Osteoblast (primary cell): ENCODE data around the gene DAGLB. TPM values are rescaled to one million over a fixed set of nuclear protein-coding genes. Genes with fewer than 3 reads are reported as not detected.
"Not testable (repeated sequence)": the region's sequence is repeated elsewhere in the genome, so short reads cannot be mapped to it uniquely, and the experiment has no call there.

Experiments
- DNase-seq: peaks from one replicate; pipeline ENCODE4 v3.0.0; 2011; ENCODE audit warnings: low spot score, mixed read lengths; ENCODE audit not compliant: insufficient read length; ENCODE audit errors: missing footprints
- H2AFZ ChIP-seq: 2 replicates; pipeline ENCODE4 v1.6.0; 2011; ENCODE audit warnings: mild to moderate bottlenecking, low read length
- H3K27ac ChIP-seq: 2 replicates; pipeline ENCODE4 v1.5.1; 2011; ENCODE audit warnings: mild to moderate bottlenecking, low read depth, low read length, moderate library complexity
- H3K27me3 ChIP-seq: 2 replicates; pipeline ENCODE4 v1.6.0; 2012; ENCODE audit warnings: mild to moderate bottlenecking, control low read depth, inconsistent platforms, low read length, moderate library complexity; ENCODE audit not compliant: insufficient read depth
- H3K36me3 ChIP-seq: 2 replicates; pipeline ENCODE4 v1.5.1; 2011; ENCODE audit warnings: mild to moderate bottlenecking, low read length, control low read depth, moderate library complexity; ENCODE audit not compliant: insufficient read depth
- H3K4me1 ChIP-seq: 2 replicates; pipeline ENCODE4 v1.5.1; 2011; ENCODE audit warnings: mild to moderate bottlenecking, low read length, control low read depth, moderate library complexity; ENCODE audit not compliant: insufficient read depth
- H3K4me2 ChIP-seq: 2 replicates; pipeline ENCODE4 v1.6.0; 2011; ENCODE audit warnings: mild to moderate bottlenecking, low read length; ENCODE audit not compliant: insufficient read depth
- H3K4me3 ChIP-seq: fragments of 200-600 bp; sonication (generic); 3 replicates; pipeline ENCODE4 v1.5.1; 2012; ENCODE audit warnings: mild to moderate bottlenecking, low read length, inconsistent platforms; ENCODE audit not compliant: insufficient read depth
- H3K79me2 ChIP-seq: 2 replicates; pipeline ENCODE4 v1.6.0; 2012; ENCODE audit warnings: mild to moderate bottlenecking, low read length, control low read depth, inconsistent platforms; ENCODE audit not compliant: insufficient read depth
- H3K9me3 ChIP-seq: 2 replicates; pipeline ENCODE4 v1.5.1; 2011; ENCODE audit warnings: low read depth, low read length, control low read depth
- H4K20me1 ChIP-seq: 2 replicates; pipeline ENCODE4 v1.6.0; 2012; ENCODE audit warnings: mild to moderate bottlenecking, low read length, control low read depth; ENCODE audit not compliant: insufficient read depth
- total RNA-seq: library from RNA; depleted of rRNA; stranded (reverse); fragments of >200 nt; gene quantifications from 2 replicates; pipeline ENCODE4 v1.2.3, GENCODE V29; 2012
- TF ChIP-seq, protein P1 (sequence below): IDR thresholded peaks from 2 replicates; pipeline ENCODE4 v1.5.1; 2011; ENCODE audit warnings: mild to moderate bottlenecking, low read depth, low read length, moderate library complexity; ENCODE audit errors: extremely low read depth

The DAGLB gene
- total RNA-seq, 1 donor: 17.4 TPM

DNA sequence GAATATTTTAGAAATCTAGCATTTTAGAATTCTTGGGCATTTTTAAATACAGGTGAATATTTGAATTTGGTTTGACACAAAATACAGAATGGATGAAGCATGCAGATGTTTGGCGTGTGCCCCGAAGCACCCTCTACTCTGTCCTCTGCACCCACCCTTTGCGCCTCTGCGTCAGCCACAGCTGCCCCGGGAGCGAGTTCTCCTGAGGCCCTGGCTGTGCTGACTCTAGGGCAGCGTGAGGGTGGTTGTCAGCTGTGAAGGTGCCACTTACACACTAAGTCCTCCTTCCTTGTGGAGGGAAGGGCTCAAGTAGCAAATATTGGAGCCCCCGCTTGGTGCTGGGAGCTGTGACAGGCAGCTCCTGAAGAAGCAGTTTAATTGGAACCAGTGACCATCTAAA is 48.4 kb downstream of the DAGLB start:
- no peak for DNase-seq
- H3K79me2 ChIP-seq: peaks cover 92% of the 10 kb centered on the region

GRCh38 chr7:6398943-6399342 is 48.8 kb downstream of the DAGLB start:
- no peak overlapping the region for H3K4me3 ChIP-seq
- TF ChIP-seq, protein P1, sequence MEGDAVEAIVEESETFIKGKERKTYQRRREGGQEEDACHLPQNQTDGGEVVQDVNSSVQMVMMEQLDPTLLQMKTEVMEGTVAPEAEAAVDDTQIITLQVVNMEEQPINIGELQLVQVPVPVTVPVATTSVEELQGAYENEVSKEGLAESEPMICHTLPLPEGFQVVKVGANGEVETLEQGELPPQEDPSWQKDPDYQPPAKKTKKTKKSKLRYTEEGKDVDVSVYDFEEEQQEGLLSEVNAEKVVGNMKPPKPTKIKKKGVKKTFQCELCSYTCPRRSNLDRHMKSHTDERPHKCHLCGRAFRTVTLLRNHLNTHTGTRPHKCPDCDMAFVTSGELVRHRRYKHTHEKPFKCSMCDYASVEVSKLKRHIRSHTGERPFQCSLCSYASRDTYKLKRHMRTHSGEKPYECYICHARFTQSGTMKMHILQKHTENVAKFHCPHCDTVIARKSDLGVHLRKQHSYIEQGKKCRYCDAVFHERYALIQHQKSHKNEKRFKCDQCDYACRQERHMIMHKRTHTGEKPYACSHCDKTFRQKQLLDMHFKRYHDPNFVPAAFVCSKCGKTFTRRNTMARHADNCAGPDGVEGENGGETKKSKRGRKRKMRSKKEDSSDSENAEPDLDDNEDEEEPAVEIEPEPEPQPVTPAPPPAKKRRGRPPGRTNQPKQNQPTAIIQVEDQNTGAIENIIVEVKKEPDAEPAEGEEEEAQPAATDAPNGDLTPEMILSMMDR: no peak
- H3K9me3 ChIP-seq: no peaks in the 10 kb centered on the region
- H4K20me1 ChIP-seq: peaks cover 62% of the 10 kb centered on the region
- no peak overlapping the region for H3K4me2 ChIP-seq
- H2AFZ ChIP-seq: no peak overlapping the region
- peaks cover 51% of the 10 kb centered on the region for H3K36me3 ChIP-seq
- H3K27me3 ChIP-seq: no peaks in the 10 kb centered on the region
- no peak overlapping the region for H3K27ac ChIP-seq
- no peak for DNase-seq
- peaks cover 8% of the 10 kb centered on the region for H3K4me1 ChIP-seq
- H3K79me2 ChIP-seq: peaks cover 92% of the 10 kb centered on the region

More for the DNA sequence above, 48.4 kb downstream of the DAGLB start:
- Histone ChIP-seq H3K4me2 (no peak overlapping the region), H4K20me1 (peaks cover 59% of the 10 kb centered on the region), H3K27me3 (no peaks in the 10 kb centered on the region), H2AFZ (no peak overlapping the region), H3K4me1 (peaks cover 7% of the 10 kb centered on the region), H3K27ac (no peak overlapping the region), H3K4me3 (no peak overlapping the region), H3K9me3 (no peaks in the 10 kb centered on the region), H3K36me3 (peaks cover 51% of the 10 kb centered on the region)
- TF ChIP-seq, protein P1: no peak

DNA sequence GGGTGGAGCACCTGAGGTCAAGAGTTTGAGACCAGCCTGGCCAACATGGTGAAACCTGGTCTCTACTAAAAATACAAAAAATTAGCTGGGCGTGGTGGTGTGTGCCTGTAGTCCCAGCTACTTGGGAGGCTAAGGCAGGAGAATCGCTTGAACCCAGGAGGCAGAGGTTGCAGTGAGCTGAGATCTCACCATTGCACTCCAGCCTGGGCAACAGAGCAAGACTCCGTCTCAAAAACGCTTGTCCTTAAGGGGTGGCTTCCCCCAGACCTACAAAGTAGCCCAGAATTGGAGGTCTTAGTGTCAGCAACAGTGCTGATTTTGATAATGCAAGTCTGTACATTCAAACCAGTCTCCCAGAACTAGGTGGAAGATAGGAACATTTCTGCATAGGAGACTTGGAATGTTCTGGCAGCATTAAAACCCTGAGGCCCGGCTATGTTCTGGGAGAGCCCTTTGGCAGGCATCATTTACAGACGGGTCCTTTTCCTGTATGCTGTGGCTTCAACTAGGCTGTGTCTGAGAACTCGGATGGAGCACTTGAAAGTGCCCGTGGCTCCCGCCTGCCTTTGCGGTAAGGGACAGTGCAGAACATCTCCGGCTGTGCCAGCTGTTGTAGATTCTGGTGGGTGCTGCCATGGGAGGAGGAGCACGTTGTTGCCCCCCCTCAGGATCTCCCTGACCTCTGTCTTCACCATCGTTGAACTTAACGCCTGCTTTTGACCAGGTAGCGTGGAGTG is 49.8 kb downstream of the DAGLB start:
- not testable (repeated sequence) for H2AFZ ChIP-seq, H3K4me2 ChIP-seq, H3K9me3 ChIP-seq, H3K4me3 ChIP-seq, H3K27me3 ChIP-seq, DNase-seq, H3K27ac ChIP-seq
- Histone ChIP-seq H3K36me3 (peaks cover 48% of the 10 kb centered on the region), H4K20me1 (peaks cover 66% of the 10 kb centered on the region), H3K4me1 (peaks cover 18% of the 10 kb centered on the region), H3K79me2 (peaks cover 93% of the 10 kb centered on the region)

DNA sequence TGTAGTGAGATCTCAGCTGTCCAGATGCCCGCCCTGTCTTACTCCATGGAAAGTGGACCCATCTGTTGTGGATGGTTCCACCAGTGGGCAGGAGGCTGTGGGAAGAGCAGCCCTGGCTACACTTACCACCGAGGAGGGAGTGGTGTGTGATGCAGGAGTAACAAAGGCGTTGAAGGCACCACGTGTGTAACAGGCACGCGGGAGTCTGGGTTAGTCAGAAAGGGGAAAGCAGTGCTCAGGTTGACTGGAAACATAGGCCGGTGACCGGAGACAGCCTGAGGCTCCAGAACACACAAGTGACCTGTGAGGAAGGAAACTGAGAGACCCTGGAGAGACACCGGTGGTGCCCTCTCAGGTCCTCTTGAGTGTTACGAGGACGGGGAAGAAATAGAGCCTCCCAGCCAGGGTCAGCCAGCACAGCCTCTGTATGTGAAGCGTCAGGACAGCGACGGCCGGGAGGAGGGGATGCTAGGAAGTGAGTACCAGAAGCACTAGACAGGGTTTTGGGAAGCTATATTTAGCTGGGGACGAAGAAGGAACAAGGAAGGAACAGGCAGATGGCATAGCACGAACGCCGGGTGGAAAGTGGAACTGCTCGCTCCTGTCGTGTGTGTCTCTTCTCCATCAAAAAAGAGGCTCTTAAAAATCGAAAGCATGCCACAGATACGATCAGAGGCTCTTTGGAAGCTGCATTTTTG is 51.7 kb downstream of the DAGLB start:
- Histone ChIP-seq H2AFZ (no peak overlapping the region), H3K36me3 (peaks cover 48% of the 10 kb centered on the region), H3K4me1 (peaks cover 23% of the 10 kb centered on the region), H3K79me2 (peaks cover 96% of the 10 kb centered on the region), H3K9me3 (no peaks in the 10 kb centered on the region), H3K4me2 (no peak overlapping the region), H3K27ac (no peak overlapping the region), H3K4me3 (no peak overlapping the region), H4K20me1 (peaks cover 78% of the 10 kb centered on the region), H3K27me3 (no peaks in the 10 kb centered on the region)
- TF ChIP-seq, protein P1: no peak
- DNase-seq: no peak
